Tibial nerve (tissue), 3 donors: ENCODE measurements around the gene FLT4.

Experiments used
- CTCF ChIP-seq, 5 experiments: fragments of 200-600 bp in 3 of 5; fragments of 450-650 bp in 2 of 5; sonication (generic) in 3 of 5; IDR thresholded peaks; one replicate each; pipeline ENCODE4 v1.5.1; 2016 to 2019; ENCODE audit warnings: antibody characterized with exemption in 5 of 5, mild to moderate bottlenecking in 3 of 5, moderate library complexity in 2 of 5
- POLR2A ChIP-seq, 2 donors: fragments of 450-650 bp; IDR thresholded peaks; one replicate each; pipeline ENCODE4 v1.6.1; 2017; ENCODE audit warnings: antibody characterized with exemption in 2 of 2, mild to moderate bottlenecking in 2 of 2, moderate library complexity in 2 of 2

- no peak for TF ChIP-seq CTCF (IDR thresholded peaks at IDR 0.05)
- no peak for TF ChIP-seq POLR2A (IDR thresholded peaks at IDR 0.05)
These were observed 94.1 kb downstream of the FLT4 start for GRCh38 chr5:180555168-180555921.
